ENCODE measurements around the gene DNAI1.
"Not testable (repeated sequence)": the region's sequence is repeated elsewhere in the genome, so short reads cannot be mapped to it uniquely, and the experiment has no call there.

DNAI1 gene

DNA sequence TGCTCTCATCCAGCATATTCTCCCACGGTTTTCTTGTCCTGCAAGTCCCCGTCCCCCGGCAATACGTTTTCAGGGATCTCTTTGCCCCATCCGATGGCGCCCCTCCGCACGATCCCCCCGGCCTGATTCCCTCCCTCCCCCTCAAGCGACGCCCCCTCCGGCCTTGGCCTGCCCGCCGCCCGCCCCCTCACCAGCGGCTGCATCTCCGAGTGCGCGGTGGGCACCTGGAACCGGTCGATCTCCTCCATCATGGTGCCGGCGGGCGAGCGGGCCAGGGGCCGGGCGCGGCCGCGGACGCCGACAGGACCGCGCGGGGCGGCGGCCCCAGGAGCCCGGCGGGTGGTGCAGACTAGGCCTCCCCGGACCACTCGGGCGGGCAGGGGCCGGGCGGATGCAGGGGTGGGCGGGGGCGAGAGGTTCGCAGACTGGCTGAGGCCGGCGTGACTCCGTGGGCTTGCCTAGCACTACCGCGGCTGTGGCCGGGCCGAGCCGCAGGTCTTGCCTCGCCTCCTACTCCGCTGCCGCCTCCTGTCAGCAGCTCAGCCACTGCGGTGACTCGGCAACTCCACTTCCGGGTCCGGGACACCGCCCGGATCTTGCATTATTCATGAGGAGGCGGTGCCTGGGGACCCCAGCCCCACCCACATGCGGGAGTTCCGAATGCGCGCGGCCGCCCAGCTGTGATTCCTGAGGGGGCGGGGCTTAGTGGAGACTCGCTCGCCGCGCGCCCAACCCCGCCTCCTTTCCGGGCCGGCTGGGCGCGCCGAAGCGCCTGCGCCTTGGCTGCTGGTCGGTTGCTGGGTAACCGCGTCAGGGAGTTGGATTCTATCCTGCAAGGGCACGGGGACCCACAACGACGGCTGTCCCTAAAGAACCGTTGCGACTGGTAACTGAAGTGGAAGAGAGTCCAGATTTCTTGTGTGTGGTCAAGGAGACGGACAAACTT is at the start of gene DNAI1, which contains the start of gene FAM219A:
Gene DNAI1, plus strand, starts transcription at position 793 of the 946 bp plus-strand sequence. CDS start 201 bp downstream, outside the sequence.
Gene FAM219A, minus strand, starts transcription at position 558 of the 946 bp plus-strand sequence. Its CDS starts 307 bp downstream, at position 251.
- no peaks in the 10 kb centered on the region for H3K36me3 Mint-ChIP-seq
- CTCF ChIA-PET: interaction anchor here (1.0 to 1.6 kb wide), 2 partner anchors 79 to 154 kb away, joined by 4 to 5 read pairs; partner anchors contain the start of gene RPP25L
- peaks cover 30% of the 10 kb centered on the region for H3K27me3 Mint-ChIP-seq
- no peaks in the 10 kb centered on the region for H3K9me3 Mint-ChIP-seq
- H3K4me3 Mint-ChIP-seq: peak within 1 kb of the TSS; percentile 90
- DNase-seq: peak; percentile 99
- H3K4me1 Mint-ChIP-seq: peaks cover 49% of the 10 kb centered on the region
- peak within 1 kb of the TSS; percentile 83 for H3K27ac Mint-ChIP-seq

DNA sequence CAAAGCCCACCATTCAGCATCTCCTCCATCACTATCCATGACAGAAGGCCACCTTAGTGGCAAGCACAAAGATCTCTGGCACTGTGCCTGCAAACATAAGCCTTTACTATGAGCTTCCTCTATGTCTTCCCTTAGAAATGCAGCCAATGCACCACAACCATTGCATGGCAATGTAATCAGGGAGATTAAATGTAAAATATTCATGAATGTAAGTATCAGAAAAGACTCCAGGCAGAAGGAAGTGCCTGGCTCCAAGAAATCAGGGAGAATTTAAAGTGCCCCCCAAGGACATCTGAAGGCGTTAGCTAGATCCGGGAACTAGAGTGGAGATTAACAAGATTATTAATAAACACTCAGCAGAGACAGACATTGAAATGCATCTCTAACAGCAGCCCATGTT is 49.5 kb upstream of the DNAI1 start:
- DNase-seq: no peak
- CTCF ChIA-PET: interaction anchor here (1.2 kb wide), 1 partner anchor 23 kb away, joined by 3 read pairs; no protein-coding TSS in a partner anchor
- Mint-ChIP-seq H3K27ac (no peak overlapping the region), H3K9me3 (no peaks in the 10 kb centered on the region), H3K27me3 (no peaks in the 10 kb centered on the region), H3K4me1 (no peaks in the 10 kb centered on the region), H3K36me3 (no peaks in the 10 kb centered on the region), H3K4me3 (no peak overlapping the region)

DNA sequence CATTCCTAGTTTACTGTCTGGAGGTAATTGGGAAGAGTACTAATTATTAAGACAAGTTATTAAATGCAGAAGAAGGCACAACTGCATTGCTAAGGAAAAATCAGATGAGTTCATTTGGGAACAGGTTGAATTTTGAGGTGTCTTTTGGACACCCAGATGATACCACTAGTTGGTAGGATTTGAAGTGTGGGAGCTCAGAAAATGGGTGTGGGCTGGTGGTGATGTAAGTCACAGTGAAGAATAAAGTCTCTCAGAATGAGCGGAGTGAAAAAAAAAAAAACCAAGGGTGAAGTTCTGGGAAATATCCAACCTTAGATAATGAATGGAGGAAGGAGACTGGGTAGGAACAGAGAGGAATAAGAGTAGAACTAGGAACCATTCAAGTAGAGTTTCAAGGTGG is 46.3 kb upstream of the DNAI1 start:
- H3K4me3 Mint-ChIP-seq: no peak overlapping the region
- H3K4me1 Mint-ChIP-seq: no peaks in the 10 kb centered on the region
- no peaks in the 10 kb centered on the region for H3K36me3 Mint-ChIP-seq
- CTCF ChIA-PET: interaction anchor here (1.6 kb wide), 1 partner anchor 9 kb away, joined by 7 read pairs; no protein-coding TSS in a partner anchor
- DNase-seq: no peak
- H3K27me3 Mint-ChIP-seq: no peaks in the 10 kb centered on the region
- H3K27ac Mint-ChIP-seq: no peak overlapping the region
- no peaks in the 10 kb centered on the region for H3K9me3 Mint-ChIP-seq

DNA sequence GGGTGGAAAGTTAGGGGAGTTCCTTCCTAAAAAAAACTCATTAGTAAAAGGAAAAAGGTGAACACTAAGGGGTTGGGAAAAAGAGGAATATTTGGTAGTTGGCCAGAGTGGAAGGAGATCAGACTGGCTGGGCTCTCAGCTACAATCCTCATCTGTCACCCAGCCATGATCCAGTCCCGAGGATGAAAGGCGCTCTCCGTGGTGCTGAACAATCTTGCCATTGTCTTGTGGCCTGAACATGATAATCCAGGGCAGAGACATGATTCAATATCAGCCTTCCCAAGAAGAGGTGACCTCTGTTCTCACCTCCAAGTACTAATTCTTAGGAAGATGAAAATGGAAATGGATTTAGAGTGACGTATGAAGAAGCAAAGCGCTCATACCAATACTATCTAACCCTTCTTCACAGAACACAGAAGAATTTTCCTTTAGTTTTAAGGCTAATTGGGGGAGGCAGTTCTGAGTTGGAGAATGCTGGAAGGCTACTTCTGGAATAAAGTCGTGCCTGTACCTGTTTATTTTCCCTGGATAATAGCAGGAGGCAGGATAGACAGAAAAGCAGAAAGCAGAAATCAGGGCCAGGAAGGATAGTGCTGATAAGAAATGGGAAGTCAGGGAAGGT is 45.3 kb upstream of the DNAI1 start:
- H3K27me3 Mint-ChIP-seq: no peaks in the 10 kb centered on the region
- no peaks in the 10 kb centered on the region for H3K36me3 Mint-ChIP-seq
- H3K4me3 Mint-ChIP-seq: no peak overlapping the region
- peak; percentile 72 for DNase-seq
- CTCF ChIA-PET: interaction anchor here (1.2 to 1.6 kb wide), 2 partner anchors 10 to 87 kb away, joined by 3 to 7 read pairs; no protein-coding TSS in a partner anchor
- H3K9me3 Mint-ChIP-seq: no peaks in the 10 kb centered on the region
- H3K4me1 Mint-ChIP-seq: no peaks in the 10 kb centered on the region
- no peak overlapping the region for H3K27ac Mint-ChIP-seq

DNA sequence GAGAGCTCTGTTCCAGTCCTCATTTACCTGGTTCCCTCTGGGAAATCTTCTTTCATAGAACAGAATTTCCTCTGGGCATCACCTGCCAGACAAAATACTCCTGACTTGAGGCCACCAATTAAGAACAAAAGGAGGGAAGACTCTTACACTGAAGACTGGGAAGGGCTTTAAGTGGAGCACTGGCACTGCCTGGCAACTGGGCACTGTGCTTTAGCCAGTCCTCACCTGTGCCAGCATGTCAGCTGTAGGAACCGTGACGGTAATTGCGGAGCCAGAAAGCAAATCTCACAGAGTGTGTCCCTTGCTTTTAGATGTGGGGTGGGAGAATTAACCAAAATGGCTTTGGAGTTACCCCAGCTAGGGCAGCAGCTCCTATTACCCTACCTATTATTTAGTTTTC is 40.9 kb upstream of the DNAI1 start:
- no peaks in the 10 kb centered on the region for H3K27me3 Mint-ChIP-seq
- no peak overlapping the region for H3K27ac Mint-ChIP-seq
- CTCF ChIA-PET: interaction anchor here (1.6 to 2.5 kb wide), 2 partner anchors 13 to 83 kb away, joined by 4 to 7 read pairs; no protein-coding TSS in a partner anchor
- DNase-seq: no peak
- H3K9me3 Mint-ChIP-seq: no peaks in the 10 kb centered on the region
- H3K4me1 Mint-ChIP-seq: no peaks in the 10 kb centered on the region
- H3K36me3 Mint-ChIP-seq: no peaks in the 10 kb centered on the region
- H3K4me3 Mint-ChIP-seq: no peak overlapping the region

DNA sequence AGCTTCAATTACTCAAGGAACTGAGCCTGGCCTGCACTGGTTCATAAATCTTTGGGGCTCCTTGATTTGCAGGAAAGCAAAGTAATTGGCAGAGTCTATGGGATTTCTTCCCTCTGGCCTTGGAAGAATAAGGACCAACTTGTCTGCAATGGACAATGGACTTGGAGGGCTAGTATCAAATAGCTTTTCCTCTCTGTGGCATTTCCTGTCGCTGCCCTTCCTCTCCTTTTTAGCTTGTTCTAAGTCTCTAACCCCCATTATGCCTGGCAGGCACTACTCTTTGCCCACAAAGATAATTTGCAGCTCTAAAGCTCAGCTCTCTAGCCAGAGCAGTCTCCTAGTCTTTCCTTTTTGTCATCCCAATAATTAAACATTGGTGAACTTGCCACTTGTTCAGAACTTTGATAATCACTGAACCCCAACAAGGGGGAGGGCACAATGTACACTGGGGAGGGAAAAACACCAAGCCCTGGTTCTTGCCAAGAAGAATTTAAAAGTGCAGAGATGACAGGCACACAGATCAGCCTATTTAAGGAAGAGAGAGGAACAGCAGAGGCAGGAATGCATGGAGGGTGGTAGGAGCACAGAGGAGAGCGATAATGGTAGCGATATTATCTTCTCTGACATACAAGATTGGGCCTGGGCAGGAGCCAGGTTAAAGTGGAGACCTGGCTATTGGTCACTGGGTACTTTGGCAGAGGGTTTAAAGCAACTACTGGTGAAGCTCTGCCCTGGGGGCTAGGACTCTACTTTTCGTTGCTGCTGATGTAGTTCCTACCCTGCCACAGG is 38.7 kb upstream of the DNAI1 start:
- no peak for DNase-seq
- Mint-ChIP-seq H3K4me1 (no peaks in the 10 kb centered on the region), H3K4me3 (no peak overlapping the region), H3K27ac (no peak overlapping the region), H3K27me3 (no peaks in the 10 kb centered on the region), H3K36me3 (no peaks in the 10 kb centered on the region), H3K9me3 (no peaks in the 10 kb centered on the region)
- CTCF ChIA-PET: no interaction called here

DNA sequence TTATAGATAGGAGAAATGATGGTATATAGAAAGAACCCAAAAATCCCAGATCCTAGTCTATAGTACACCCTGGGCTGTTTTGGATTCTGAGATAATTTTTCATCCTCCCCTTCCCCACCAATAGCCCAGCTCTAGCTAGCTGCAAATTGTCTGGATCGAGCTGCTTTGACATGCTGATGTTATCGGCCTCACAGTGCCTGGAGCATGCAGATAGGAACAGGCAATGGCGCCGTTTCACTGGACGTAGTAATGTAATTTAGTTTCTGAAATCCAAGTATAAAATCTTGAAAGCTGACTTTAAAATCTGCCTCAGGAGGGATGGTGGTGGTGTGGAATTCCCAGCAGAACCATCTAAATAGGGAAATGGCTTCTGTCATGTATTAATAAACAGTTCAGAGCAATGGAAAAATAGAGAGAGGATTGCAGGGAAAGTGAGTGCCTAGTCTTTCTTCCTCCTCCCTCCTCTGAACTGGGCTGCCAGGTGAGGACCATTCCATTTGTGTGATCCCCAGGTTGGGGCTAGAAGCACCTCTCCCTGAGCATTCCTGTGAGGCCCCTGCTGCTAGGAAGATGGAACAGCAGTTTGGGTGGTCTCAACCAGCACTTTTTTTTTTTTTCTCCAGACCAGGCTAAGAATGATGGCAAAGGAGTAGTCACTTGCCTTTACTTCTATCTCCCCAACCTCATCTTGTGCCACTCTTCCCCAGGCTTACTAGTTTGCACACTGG is 32.1 kb upstream of the DNAI1 start:
- Mint-ChIP-seq H3K27me3 (no peaks in the 10 kb centered on the region), H3K4me3 (no peak overlapping the region), H3K4me1 (no peaks in the 10 kb centered on the region), H3K36me3 (no peaks in the 10 kb centered on the region), H3K9me3 (no peaks in the 10 kb centered on the region), H3K27ac (no peak overlapping the region)
- CTCF ChIA-PET: interaction anchor here (1.0 kb wide), 1 partner anchor 23 kb away, joined by 3 read pairs; no protein-coding TSS in a partner anchor
- DNase-seq: no peak

DNA sequence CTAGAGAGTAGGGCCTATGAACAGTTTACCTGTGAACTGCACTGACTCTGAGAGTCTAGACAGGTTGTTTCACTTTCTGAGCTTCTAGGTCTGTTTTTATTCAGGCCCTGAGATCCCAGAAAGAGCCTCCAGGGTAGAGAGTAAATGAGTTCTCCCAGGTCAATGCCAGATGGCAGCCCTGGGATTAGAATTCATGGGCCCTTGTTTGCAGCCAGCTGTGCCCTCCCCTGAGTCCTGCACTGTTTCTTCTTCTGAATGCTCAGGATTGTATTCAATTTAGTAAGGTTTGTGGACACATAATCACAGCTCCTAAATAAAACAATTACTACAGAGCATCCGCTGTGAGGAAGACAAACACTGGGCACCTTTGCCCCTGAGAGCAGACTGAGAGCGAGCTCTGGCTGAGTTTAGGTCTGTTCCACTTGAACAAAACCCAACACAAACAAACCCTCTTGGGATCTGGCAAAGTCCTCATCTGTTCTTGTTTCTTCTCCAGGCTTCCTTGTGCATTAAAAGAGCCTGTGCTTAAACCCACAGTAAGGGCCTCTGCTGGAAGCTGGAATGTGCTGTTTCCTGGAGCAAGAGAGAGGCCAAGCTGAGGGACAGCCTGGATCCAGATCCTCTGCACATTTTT is 30.2 kb upstream of the DNAI1 start:
- H3K36me3 Mint-ChIP-seq: no peaks in the 10 kb centered on the region
- no peak for DNase-seq
- H3K27me3 Mint-ChIP-seq: no peaks in the 10 kb centered on the region
- CTCF ChIA-PET: interaction anchor here (0.7 to 1.4 kb wide), 2 partner anchors 25 to 96 kb away, joined by 3 to 4 read pairs; no protein-coding TSS in a partner anchor
- no peaks in the 10 kb centered on the region for H3K9me3 Mint-ChIP-seq
- no peak overlapping the region for H3K4me3 Mint-ChIP-seq
- no peaks in the 10 kb centered on the region for H3K4me1 Mint-ChIP-seq
- H3K27ac Mint-ChIP-seq: no peak overlapping the region

DNA sequence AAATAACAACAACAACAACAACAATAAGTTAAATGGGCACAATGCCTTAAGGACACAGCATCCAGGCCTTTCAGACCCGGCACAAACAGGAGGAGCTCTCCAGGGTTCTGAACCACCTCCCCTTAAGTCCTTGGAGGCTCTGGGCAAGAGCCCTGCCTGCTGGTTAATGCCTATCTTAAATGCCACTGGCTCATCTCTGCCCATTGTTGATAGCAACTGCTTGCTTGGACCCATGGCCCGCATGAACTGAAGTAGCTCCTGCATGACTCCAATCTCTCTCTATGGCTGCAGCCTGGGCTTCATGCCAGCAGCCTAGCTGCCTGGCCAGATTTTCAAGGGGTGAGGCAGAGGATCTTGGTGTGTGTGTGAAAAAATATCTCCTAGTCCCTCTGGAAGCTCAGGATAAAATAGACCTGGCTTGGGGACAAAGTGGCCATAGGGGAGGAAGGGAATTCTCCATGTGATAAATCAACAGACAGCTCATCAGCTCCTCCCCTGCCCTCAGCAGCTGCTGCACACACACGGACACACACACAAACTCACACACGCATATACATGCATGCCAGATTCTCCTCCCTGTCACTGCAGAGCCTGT is 27.7 kb upstream of the DNAI1 start:
- CTCF ChIA-PET: interaction anchor here (0.9 to 2.3 kb wide), 4 partner anchors 9 to 118 kb away, joined by 3 to 9 read pairs (median 4); no protein-coding TSS in a partner anchor
- Mint-ChIP-seq H3K27ac (no peak overlapping the region), H3K36me3 (no peaks in the 10 kb centered on the region), H3K9me3 (no peaks in the 10 kb centered on the region), H3K4me1 (no peaks in the 10 kb centered on the region), H3K4me3 (no peak overlapping the region), H3K27me3 (no peaks in the 10 kb centered on the region)
- DNase-seq: peak; percentile 62

DNA sequence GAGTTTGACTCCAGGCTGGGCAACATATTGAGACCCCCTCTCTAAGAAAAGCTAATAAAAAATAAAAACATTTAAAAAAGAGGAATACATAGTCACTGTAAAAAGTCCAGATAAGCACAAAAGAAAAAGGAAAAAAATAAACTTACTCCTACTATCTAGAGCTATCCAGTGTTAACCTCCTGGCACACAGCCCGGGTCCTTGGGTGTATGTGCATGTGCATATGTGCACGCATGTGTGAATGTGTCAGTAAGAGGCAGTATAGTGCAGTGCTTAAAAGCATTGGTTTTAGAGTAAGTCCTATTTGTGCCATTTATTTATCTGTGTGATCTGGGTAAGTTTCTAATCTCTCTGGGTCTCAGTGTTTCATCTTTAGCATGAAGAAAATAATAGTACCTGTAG is 26.9 kb upstream of the DNAI1 start:
- Mint-ChIP-seq H3K4me1 (no peaks in the 10 kb centered on the region), H3K36me3 (no peaks in the 10 kb centered on the region), H3K4me3 (no peak overlapping the region), H3K9me3 (no peaks in the 10 kb centered on the region), H3K27me3 (no peaks in the 10 kb centered on the region), H3K27ac (no peak overlapping the region)
- CTCF ChIA-PET: interaction anchor here (0.8 to 2.3 kb wide), 5 partner anchors 13 to 118 kb away, joined by 3 to 9 read pairs (median 3); no protein-coding TSS in a partner anchor
- DNase-seq: no peak

DNA sequence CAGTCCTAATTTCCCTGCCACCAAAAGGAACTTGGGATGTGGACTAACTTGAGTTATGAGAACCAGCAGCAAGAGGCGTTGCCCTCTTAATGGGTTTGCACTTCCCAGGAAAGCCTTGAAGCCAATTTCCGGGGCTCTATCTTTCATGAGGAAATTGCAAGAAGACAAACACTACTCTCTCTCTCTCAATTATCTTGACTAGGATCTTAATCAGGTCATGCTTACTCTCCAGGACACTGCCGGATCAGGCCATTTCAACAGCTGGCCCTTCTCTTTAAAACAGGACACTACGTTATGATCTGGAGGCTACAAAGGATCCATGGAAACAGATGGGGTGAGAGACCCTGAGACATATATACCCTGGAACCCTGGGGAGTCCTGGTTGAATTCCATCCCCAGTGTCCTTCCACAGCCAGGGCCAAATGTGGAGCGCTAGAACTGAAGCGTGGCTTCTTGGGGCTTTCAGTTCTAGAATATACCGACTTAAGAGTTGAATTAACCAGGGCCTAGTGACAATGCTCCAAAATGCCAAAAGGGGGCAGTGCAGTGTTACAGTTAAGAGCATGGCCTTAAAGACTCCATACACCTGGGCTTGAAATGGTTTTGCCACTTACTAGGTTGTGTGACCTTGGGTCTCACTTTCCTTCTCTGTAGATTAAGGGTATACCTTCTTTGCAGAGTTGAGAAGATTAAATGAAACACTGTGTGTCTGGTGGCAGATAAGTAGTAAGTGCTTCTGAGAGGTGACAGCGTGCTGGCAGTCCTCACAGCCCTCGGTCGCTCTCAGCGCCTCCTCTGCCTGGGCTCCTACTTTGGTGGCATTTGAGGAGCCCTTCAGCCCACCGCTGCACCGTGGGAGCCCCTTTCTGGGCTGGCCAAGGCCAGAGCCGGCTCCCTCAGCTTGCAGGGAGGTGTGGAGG is 21.3 kb upstream of the DNAI1 start:
- Mint-ChIP-seq H3K9me3 (no peaks in the 10 kb centered on the region), H3K27ac (no peak overlapping the region), H3K4me1 (peaks cover 6% of the 10 kb centered on the region), H3K36me3 (no peaks in the 10 kb centered on the region), H3K4me3 (no peak overlapping the region), H3K27me3 (no peaks in the 10 kb centered on the region)
- DNase-seq: peak; percentile 76
- CTCF ChIA-PET: interaction anchor here (1.0 to 8.0 kb wide), 4 partner anchors 17 to 103 kb away, joined by 3 to 55 read pairs (median 4); no protein-coding TSS in a partner anchor

DNA sequence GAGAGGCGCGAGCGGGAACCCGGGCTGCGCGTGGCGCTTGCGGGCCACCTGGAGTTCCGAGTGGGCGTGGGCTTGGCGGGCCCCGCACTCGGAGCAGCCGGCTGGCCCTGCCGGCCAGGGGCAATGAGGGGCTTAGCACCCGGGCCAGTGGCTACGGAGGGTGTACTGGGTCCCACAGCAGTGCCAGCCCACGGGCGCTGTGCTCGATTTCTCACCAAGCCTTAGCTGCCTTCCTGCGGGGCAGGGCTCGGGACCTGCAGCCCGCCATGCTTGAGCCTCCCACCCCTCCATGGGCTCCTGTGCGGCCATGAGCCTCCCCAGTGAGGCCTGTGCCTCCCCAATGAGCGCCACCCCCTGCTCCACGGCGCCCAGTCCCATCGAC is 20.7 kb upstream of the DNAI1 start:
- not testable (repeated sequence) for H3K27me3 Mint-ChIP-seq, H3K27ac Mint-ChIP-seq, H3K4me3 Mint-ChIP-seq, DNase-seq, H3K36me3 Mint-ChIP-seq, H3K9me3 Mint-ChIP-seq, H3K4me1 Mint-ChIP-seq
- CTCF ChIA-PET: interaction anchor here (1.0 to 8.0 kb wide), 5 partner anchors 16 to 65 kb away, joined by 3 to 55 read pairs (median 4); no protein-coding TSS in a partner anchor
